ENCODE data around the gene CD276. TPM values are rescaled to one million over a fixed set of nuclear protein-coding genes. Genes with fewer than 3 reads are reported as not detected.
"Not testable (repeated sequence)": the region's sequence is repeated elsewhere in the genome, so short reads cannot be mapped to it uniquely, and the experiment has no call there.

CD276 gene
- polyA plus RNA-seq, 4 donors, result 152 to 191 (median 176) TPM

- no peak for DNase-seq (ENCODE audit: low read depth in 4 of 4, low spot score in 2 of 4)
Observed at GRCh38 chr15:73708691-73709090, 24.5 kb downstream of the CD276 start.

DNA sequence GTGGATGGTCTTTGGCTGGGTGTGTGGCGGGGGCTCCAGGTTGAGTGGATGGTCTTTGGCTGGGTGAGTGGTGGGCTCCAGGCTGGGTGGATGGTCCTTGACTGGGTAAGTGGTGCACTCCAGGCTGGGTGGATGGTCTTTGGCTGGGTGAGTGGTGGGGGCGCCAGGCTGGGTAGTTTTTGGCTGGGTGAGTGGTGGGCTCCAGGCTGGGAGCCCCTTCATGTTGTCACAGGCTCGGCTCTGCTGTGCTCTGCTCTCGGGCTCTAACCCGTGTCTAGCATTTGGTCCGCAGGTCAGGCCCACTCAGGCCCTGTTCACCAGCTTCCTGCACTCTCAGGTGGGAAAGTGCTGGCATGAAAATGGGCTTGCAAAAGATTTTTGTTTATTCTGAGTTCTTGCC lies 25.1 kb downstream of the CD276 start:
- DNase-seq (ENCODE audit: low read depth in 4 of 4, low spot score in 2 of 4), result no peak

GRCh38 chr15:73709686-73710085 lies 25.5 kb downstream of the CD276 start:
- no peak for DNase-seq (ENCODE audit: low read depth in 4 of 4, low spot score in 2 of 4)

DNA sequence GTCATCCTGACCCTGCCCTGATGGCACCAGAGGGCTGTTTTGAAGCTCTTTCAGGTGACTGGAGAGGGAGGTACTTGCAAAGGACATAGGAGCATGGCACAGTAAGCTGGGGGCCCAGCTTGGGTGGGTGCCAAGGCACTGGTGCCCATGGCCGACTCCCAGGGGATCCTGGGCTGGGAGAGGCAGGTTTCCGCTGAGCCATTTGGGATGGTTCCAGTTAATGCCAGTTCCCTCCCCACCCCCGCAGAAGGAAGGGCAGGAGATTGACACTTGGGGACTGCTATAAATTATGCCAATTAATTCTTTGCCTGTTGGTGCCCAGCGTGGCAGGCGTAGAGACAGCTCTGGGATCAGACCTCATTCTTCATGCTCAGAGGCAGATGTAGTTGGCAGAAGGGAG lies 26.1 kb downstream of the CD276 start:
- DNase-seq (ENCODE audit: low read depth in 4 of 4, low spot score in 2 of 4), result no peak

GRCh38 chr15:73711526-73711925 lies 27.3 kb downstream of the CD276 start:
- DNase-seq (ENCODE audit: low read depth in 4 of 4, low spot score in 2 of 4), result no peak

GRCh38 chr15:73712107-73712506 lies 27.9 kb downstream of the CD276 start:
- no peak for DNase-seq (ENCODE audit: low read depth in 4 of 4, low spot score in 2 of 4)

GRCh38 chr15:73714695-73715301 lies 30.6 kb downstream of the CD276 start:
- DNase-seq (ENCODE audit: low read depth in 4 of 4, low spot score in 2 of 4), result no peak

GRCh38 chr15:73715417-73715816 lies 31.2 kb downstream of the CD276 start:
- DNase-seq (ENCODE audit: low read depth in 4 of 4, low spot score in 2 of 4), result no peak

DNA sequence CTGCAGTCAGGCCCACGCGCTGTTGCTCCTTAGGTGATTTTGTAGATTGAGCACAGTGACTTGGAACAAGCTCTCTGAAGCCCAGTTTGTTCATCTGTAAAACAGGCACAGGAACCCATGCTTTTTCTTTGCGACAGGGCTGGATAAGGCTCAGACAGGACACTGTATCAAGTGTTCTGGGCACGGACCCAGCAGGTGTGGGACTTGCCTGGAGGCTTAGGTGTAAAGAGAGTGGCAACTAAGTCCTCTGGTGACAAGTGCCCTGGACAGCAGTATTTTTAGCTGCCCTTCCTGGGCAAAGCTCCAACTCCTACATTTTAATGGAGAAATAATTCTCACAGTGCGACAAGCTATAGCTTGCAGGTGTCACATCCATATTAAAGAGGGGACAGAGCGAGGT lies 32.2 kb downstream of the CD276 start:
- DNase-seq (ENCODE audit: low read depth in 4 of 4, low spot score in 2 of 4), result no peak

- no peak for DNase-seq (ENCODE audit: low read depth in 4 of 4, low spot score in 2 of 4)
Observed at GRCh38 chr15:73717206-73717605, 33.0 kb downstream of the CD276 start.

DNA sequence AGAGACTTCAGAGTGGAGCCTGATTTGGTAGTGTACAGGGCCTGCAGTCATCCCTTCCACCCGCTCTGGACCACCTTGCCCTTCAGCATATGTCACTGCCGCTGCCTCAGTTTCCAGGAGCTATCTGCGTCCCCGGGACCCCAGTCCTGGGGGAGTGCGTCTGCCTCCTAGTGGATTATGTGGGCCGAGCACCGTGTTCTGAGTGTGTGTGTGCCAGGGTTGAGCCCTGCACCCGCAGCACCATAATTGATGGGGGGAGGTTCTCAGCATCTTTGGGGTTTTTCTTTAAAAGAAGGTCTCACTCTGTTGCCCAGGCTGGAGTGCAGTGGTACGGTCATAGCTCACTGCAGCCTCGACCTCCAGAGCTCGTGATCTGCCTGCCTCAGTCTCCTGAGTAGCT lies 33.6 kb downstream of the CD276 start:
- DNase-seq (ENCODE audit: low read depth in 4 of 4, low spot score in 2 of 4), result no peak

GRCh38 chr15:73718694-73719093 lies 34.5 kb downstream of the CD276 start:
- DNase-seq (ENCODE audit: low read depth in 4 of 4, low spot score in 2 of 4), result no peak

GRCh38 chr15:73722425-73722824 lies 38.2 kb downstream of the CD276 start:
- DNase-seq (ENCODE audit: low read depth in 4 of 4, low spot score in 2 of 4), result no peak

DNA sequence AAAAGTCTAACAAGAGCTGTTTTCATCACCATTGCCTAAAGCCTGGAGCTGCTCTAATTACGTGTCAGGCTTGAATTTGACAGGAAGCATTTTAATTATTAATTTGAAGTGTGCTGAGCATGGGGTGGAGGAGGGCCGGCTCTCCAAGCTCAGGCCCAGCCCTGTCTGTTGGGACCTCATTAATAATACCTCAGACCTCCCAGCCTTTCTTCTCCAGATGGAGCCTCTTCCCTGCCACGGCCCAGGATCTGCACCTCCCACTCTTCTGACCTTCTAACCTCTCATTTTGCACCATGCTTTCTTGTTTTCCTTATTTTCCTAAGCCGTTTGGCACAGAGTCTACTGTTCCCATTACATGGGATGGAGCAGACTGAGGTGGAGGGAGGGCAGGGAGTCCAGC lies 39.0 kb downstream of the CD276 start:
- DNase-seq (ENCODE audit: low read depth in 4 of 4, low spot score in 2 of 4), result no peak

DNA sequence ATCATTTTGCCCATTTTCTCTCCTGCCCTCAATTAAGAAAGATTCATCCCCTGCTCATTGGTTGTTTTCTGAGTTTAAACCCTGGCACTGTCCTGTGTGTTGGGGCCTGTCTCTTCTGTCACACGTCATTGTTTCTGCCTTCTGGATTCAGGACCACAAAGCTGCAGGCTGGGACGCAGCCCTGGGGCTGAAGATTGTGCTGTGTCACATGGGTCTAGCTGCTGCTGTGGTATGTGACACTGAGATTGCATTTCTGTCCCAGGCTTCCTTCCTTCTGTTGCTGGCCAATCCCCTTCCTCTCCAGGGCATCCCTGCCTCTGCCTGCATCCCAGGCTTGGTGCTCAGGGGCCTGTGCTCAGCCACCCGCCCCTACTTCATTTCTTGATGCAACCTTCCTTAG lies 40.0 kb downstream of the CD276 start:
- DNase-seq (ENCODE audit: low read depth in 4 of 4, low spot score in 2 of 4), result no peak

DNA sequence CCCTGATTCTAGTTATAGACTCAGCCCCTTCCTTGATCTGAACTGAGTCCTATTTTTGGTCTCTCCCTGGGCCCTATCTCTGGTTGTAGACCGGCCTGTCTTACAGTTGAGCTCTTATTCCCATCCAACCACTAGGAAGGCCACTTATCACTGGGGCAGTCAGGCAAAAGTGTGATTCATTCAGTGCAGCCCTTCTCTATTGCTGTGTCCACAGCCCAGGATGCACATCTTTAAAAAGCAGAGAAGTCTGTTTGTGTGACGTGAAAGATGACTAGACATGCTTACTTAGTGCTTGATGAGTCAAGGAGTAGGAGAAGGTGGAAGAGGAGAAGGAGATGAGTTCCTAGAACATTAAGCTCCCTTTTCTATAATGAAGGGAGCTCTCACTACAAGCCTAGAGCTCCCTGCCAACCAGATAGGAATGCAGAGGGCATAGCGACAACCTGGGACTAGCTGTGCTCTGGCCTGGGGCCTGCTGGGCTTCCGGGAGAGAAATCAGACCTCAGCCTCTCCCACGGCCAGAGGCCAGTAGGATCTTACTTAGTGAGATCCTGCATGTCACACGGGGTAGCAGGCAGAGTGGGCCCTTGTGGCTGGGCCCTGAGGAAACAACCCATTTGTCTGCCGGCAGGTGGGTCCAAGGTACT lies 43.3 kb downstream of the CD276 start:
- DNase-seq (ENCODE audit: low read depth in 4 of 4, low spot score in 2 of 4), result no peak

DNA sequence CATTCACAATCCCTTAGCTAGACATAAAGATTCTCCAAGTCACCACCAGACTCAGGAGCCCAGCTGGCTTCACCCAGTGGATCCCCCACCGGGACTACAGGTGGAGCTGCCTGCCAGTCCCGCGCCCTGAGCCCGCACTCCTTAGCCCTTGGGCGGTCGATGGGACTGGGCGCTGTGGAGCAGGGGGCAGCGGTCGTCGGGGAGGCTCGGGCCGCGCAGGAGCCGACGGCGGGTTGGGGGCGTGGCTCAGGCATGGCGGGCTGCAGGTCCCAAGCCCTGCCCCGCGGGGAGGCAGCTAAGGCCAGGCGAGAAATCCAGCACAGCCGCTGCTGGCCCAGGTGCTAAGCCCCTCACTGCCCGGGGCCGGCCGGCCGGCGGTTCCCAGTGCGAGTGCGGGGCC lies 47.9 kb downstream of the CD276 start:
- not testable (repeated sequence) for DNase-seq (ENCODE audit: low read depth in 4 of 4, low spot score in 2 of 4)

DNA sequence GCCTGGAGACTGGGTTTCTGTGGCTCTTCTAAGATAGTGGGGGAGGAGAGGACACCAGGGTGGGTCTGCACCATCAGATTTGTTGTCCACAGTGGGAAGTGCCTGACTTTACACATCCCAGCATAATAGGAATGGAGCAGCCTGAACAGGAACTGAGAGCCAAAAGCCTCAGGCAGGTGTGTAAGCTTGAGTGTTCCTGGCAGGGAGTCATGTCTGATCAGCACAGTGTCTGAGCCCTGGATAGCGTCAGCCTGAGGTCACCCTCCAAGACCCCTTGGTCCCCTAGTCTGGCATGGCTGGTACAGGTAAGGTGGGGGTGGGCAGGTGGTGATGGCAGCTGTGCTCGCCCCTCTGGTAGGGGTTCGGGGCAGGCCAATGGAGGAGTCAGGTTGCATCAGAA lies 48.7 kb downstream of the CD276 start:
- DNase-seq (ENCODE audit: low read depth in 4 of 4, low spot score in 2 of 4), result no peak

DNA sequence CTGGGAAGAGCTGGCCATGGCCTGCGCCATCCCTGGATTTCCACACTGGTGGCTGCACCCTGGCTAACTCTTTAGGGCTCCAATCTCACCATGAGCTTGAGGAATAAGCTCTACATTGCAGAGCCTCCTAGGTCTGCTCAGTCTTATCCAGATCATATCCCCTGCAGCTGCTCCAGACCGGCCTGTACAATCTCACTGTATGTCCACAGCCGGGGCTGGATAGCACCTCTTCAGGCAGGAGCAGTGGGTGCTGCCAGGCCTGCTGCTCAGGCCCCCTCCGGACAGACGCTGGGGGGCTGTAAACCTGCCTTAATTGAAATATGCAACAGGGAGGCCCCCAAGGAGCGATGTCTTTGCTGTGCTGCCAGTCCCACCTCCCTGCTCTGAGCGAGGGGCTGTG lies 53.4 kb downstream of the CD276 start:
- no peak for DNase-seq (ENCODE audit: low read depth in 4 of 4, low spot score in 2 of 4)

GRCh38 chr15:73740152-73741048 lies 56.2 kb downstream of the CD276 start:
- no peak for DNase-seq (ENCODE audit: low read depth in 4 of 4, low spot score in 2 of 4)

DNA sequence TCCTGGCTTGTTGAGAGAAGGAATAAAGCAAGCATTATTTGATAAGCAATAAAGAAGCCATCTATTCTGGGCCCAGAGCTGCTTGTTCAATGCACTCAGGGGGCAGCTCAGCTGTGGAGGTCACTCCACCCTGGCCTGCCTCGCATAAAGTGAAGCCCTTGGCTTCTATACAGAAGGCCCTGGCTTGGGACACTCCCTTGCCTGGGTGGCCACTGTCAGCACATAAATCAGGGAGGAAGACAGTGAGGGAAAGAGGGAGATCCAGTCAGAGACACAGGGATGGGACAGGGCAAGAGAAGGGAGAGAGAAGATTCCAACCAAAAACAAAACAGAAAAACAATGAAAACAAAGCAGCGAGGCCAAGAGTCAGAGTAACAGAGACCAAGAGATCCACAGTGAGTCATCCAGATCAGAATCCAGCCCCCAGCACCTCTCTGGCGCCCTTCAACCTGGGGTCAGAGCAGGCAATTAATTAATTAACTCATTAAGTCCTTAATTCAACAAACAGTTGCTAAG lies 57.2 kb downstream of the CD276 start:
- DNase-seq (ENCODE audit: low read depth in 4 of 4, low spot score in 2 of 4), result no peak

GRCh38 chr15:73744293-73744692 lies 60.1 kb downstream of the CD276 start:
- DNase-seq (ENCODE audit: low read depth in 4 of 4, low spot score in 2 of 4), result no peak

Measured in left renal cortex interstitium (tissue), 4 donors.